ENCODE measurements around the gene AKAP12.

- TF ChIP-seq POLR2A (IDR thresholded peaks at IDR 0.05; ENCODE audit: low read length) (no peak), GATA1 (IDR thresholded peaks at IDR 0.05; ENCODE audit: low read depth, low read length) (no peak)
Measured at GRCh38 chr6:151263967-151264366, 24.2 kb downstream of the AKAP12 start.

Data from erythroblast (primary cell).